WTC11 (cell line): Measurements from ENCODE around the gene TSPAN9. TPM values are rescaled to one million over a fixed set of nuclear protein-coding genes. Genes with fewer than 3 reads are reported as not detected.

ENCODE experiments used
- ATAC-seq: fragments of 200-7000 bp; cut with Tn5 transposase; 2 replicates; pipeline ENCODE4 v1.10.0; 2021; ENCODE audit warnings: mild to moderate bottlenecking, moderate library complexity
- CTCF ChIA-PET: fragments of 300-600 bp; sonication (Branson Sonifier 250); formaldehyde crosslinking; loops from one replicate; lab custom pipeline; 2021; ENCODE audit warnings: antibody characterized with exemption; lab: Charles Lee
- POLR2A ChIA-PET: fragments of 350-600 bp; sonication (Branson Sonifier 250); formaldehyde crosslinking; loops from one replicate; lab custom pipeline; 2021; ENCODE audit warnings: antibody characterized with exemption; lab: Charles Lee
- DNase-seq: peaks from one replicate; pipeline ENCODE4 v3.0.0; 2021; ENCODE audit warnings: low spot score
- H3K27ac Mint-ChIP-seq: 2 replicates; pipeline ENCODE4 v1.8.0; 2021; ENCODE audit warnings: mixed read lengths
- H3K27me3 Mint-ChIP-seq: 2 replicates; pipeline ENCODE4 v1.8.0; 2021; ENCODE audit warnings: low read depth, mild to moderate bottlenecking, moderate library complexity, mixed read lengths
- H3K36me3 Mint-ChIP-seq: 2 replicates; pipeline ENCODE4 v1.8.0; 2021; ENCODE audit warnings: mixed read lengths
- H3K4me1 Mint-ChIP-seq: 2 replicates; pipeline ENCODE4 v1.8.0; 2022; ENCODE audit warnings: mixed read lengths
- H3K4me3 Mint-ChIP-seq: 2 replicates; pipeline ENCODE4 v1.8.0; 2021; ENCODE audit warnings: mild to moderate bottlenecking, moderate library complexity, mixed read lengths
- H3K9me3 Mint-ChIP-seq: 2 replicates; pipeline ENCODE4 v1.8.0; 2021; ENCODE audit warnings: mixed read lengths
- CBFB ChIP-seq: sonication (generic); formaldehyde crosslinking; IDR thresholded peaks from 2 replicates; pipeline ENCODE4 v1.8.1; 2022; ENCODE audit warnings: mild to moderate bottlenecking, low read depth, missing genetic modification reagents
- ELF4 ChIP-seq: sonication (generic); formaldehyde crosslinking; IDR thresholded peaks from 2 replicates; pipeline ENCODE4 v1.8.1; 2022; ENCODE audit warnings: low read depth, mild to moderate bottlenecking, moderate library complexity, missing genetic modification reagents
- GRHL2 ChIP-seq: fragments of 250-450 bp; sonication (Bioruptor Pico); IDR thresholded peaks from 2 replicates; pipeline ENCODE4 v1.8.0; 2022; ENCODE audit warnings: mild to moderate bottlenecking, moderate library complexity; ENCODE audit not compliant: insufficient replicate concordance, severe bottlenecking
- IRF2 ChIP-seq: sonication (generic); formaldehyde crosslinking; IDR thresholded peaks from 2 replicates; pipeline ENCODE4 v1.8.0; 2022; ENCODE audit warnings: low read depth, missing genetic modification reagents, borderline replicate concordance
- NFYB ChIP-seq: sonication (generic); formaldehyde crosslinking; conservative IDR thresholded peaks from 2 replicates; pipeline ENCODE4 v1.8.0; 2022; ENCODE audit warnings: low read depth, missing genetic modification reagents
- PRRX2 ChIP-seq: fragments of 250-450 bp; sonication (Bioruptor Pico); IDR thresholded peaks from 2 replicates; pipeline ENCODE4 v1.8.0; 2021; ENCODE audit warnings: mild to moderate bottlenecking
- RORB ChIP-seq: fragments of 250-450 bp; sonication (Bioruptor Pico); IDR thresholded peaks from 2 replicates; pipeline ENCODE4 v1.9.0; 2021; ENCODE audit warnings: mild to moderate bottlenecking
- TP53 ChIP-seq: sonication (generic); formaldehyde crosslinking; IDR thresholded peaks from 2 replicates; pipeline ENCODE4 v1.8.1; 2023; ENCODE audit warnings: mild to moderate bottlenecking, missing genetic modification reagents
- USF2 ChIP-seq: sonication (generic); formaldehyde crosslinking; IDR thresholded peaks from 2 replicates; pipeline ENCODE4 v1.8.1; 2023; ENCODE audit warnings: mild to moderate bottlenecking, missing genetic modification reagents, moderate library complexity
- ZBTB21 ChIP-seq: sonication (generic); formaldehyde crosslinking; IDR thresholded peaks from 2 replicates; pipeline ENCODE4 v1.8.1; 2023; ENCODE audit warnings: mild to moderate bottlenecking, missing genetic modification reagents, borderline replicate concordance
- ZNF232 ChIP-seq: sonication (generic); formaldehyde crosslinking; IDR thresholded peaks from 2 replicates; pipeline ENCODE4 v1.8.0; 2022; ENCODE audit warnings: mild to moderate bottlenecking, missing genetic modification reagents
- ZNF281 ChIP-seq: sonication (generic); formaldehyde crosslinking; IDR thresholded peaks from 2 replicates; pipeline ENCODE4 v1.8.0; 2023; ENCODE audit warnings: mild to moderate bottlenecking, missing genetic modification reagents
- ZNF416 ChIP-seq: fragments of 250-450 bp; sonication (Bioruptor Pico); IDR thresholded peaks from 2 replicates; pipeline ENCODE4 v1.9.0; 2021; ENCODE audit warnings: mild to moderate bottlenecking, inconsistent platforms
- ZNF512 ChIP-seq: sonication (generic); formaldehyde crosslinking; IDR thresholded peaks from 2 replicates; pipeline ENCODE4 v1.8.1; 2022; ENCODE audit warnings: missing genetic modification reagents, borderline replicate concordance
- total RNA-seq: library from RNA; stranded (reverse); gene quantifications from 3 replicates; pipeline ENCODE4 v1.2.3, GENCODE V29; 2021
- TF ChIP-seq, protein P1 (sequence below): sonication (generic); formaldehyde crosslinking; IDR thresholded peaks from 2 replicates; pipeline ENCODE4 v1.8.0; 2022; ENCODE audit warnings: missing genetic modification reagents
- TF ChIP-seq, protein P2 (sequence below): fragments of 250-450 bp; sonication (Bioruptor Pico); IDR thresholded peaks from 2 replicates; pipeline ENCODE4 v2.1.2; 2022; ENCODE audit warnings: mild to moderate bottlenecking, moderate library complexity
- TF ChIP-seq, protein P3 (sequence below): fragments of 250-450 bp; sonication (Bioruptor Pico); conservative IDR thresholded peaks from 2 replicates; pipeline ENCODE4 v1.9.0; 2021; ENCODE audit warnings: mild to moderate bottlenecking
- TF ChIP-seq, protein P4 (sequence below): sonication (generic); formaldehyde crosslinking; IDR thresholded peaks from 2 replicates; pipeline ENCODE4 v1.8.0; 2022; ENCODE audit warnings: mild to moderate bottlenecking, missing genetic modification reagents
- TF ChIP-seq, protein P5 (sequence below): fragments of 250-450 bp; sonication (Bioruptor Pico); IDR thresholded peaks from 2 replicates; pipeline ENCODE4 v1.9.0; 2021; ENCODE audit warnings: mild to moderate bottlenecking

Gene TSPAN9
- total RNA-seq, 1 experiment from 2014 or later = 27.6 TPM

DNA sequence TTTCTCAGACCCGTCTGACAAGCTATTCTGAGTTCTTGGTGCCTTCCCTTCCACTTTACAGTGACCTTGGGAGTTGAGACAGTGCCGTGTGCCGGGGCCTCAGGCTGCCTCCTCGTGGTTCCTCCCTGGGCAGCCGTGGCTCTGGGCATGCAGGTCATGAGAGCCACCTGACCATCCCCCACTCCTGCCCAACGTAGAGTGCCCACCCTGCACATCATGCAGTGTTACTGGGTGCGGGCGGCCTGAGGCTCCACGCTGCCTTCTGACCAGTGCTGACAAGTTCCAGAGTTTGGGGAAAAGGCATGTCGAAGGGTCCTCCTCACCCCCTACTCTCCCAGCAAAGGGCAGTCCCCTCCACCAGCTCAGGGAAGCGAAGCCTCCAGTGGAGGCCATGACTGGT is 190.5 kb downstream of the TSPAN9 start (continued):
- TF ChIP-seq, protein P1, sequence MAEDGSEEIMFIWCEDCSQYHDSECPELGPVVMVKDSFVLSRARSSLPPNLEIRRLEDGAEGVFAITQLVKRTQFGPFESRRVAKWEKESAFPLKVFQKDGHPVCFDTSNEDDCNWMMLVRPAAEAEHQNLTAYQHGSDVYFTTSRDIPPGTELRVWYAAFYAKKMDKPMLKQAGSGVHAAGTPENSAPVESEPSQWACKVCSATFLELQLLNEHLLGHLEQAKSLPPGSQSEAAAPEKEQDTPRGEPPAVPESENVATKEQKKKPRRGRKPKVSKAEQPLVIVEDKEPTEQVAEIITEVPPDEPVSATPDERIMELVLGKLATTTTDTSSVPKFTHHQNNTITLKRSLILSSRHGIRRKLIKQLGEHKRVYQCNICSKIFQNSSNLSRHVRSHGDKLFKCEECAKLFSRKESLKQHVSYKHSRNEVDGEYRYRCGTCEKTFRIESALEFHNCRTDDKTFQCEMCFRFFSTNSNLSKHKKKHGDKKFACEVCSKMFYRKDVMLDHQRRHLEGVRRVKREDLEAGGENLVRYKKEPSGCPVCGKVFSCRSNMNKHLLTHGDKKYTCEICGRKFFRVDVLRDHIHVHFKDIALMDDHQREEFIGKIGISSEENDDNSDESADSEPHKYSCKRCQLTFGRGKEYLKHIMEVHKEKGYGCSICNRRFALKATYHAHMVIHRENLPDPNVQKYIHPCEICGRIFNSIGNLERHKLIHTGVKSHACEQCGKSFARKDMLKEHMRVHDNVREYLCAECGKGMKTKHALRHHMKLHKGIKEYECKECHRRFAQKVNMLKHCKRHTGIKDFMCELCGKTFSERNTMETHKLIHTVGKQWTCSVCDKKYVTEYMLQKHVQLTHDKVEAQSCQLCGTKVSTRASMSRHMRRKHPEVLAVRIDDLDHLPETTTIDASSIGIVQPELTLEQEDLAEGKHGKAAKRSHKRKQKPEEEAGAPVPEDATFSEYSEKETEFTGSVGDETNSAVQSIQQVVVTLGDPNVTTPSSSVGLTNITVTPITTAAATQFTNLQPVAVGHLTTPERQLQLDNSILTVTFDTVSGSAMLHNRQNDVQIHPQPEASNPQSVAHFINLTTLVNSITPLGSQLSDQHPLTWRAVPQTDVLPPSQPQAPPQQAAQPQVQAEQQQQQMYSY (CRISPR knock-in tag) = no peak
- TF ChIP-seq PRRX2 (CRISPR knock-in tag) = no peak
- TF ChIP-seq CBFB (CRISPR knock-in tag) = no peak
- no peak for TF ChIP-seq ZNF512
- no peak for TF ChIP-seq TP53 (CRISPR knock-in tag)
- no peak for TF ChIP-seq RORB (CRISPR knock-in tag)
- TF ChIP-seq GRHL2 (CRISPR knock-in tag) = no peak
- TF ChIP-seq, protein P2, sequence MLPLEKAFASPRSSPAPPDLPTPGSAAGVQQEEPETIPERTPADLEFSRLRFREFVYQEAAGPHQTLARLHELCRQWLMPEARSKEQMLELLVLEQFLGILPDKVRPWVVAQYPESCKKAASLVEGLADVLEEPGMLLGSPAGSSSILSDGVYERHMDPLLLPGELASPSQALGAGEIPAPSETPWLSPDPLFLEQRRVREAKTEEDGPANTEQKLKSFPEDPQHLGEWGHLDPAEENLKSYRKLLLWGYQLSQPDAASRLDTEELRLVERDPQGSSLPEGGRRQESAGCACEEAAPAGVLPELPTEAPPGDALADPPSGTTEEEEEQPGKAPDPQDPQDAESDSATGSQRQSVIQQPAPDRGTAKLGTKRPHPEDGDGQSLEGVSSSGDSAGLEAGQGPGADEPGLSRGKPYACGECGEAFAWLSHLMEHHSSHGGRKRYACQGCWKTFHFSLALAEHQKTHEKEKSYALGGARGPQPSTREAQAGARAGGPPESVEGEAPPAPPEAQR = no peak
- TF ChIP-seq ZBTB21 (CRISPR knock-in tag) = no peak
- TF ChIP-seq IRF2 (CRISPR knock-in tag) = no peak

DNA sequence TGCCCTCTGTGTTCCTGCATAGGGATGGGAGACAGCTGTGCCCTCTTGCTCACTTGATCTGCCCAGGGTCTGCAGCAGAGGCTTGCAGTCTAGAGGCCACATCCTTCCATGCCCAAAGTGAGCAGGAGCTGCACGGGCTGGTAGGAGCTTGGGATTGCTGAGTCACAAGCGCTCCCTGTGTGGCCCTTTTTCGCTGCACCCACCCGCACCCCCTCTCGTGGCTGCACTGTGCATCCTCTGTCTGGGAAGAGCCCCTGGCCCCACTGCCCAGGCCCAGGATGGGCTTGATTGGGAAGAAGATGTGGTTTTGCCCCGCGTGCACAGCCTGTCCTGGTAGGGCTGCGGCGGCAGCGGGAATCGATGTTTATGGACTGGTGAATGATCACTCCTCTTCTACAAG is 192.4 kb downstream of the TSPAN9 start:
- POLR2A ChIA-PET = no interaction called here
- no peak for ATAC-seq
- no peak overlapping the region; the same call in 1 of the 2 replicates for H3K27ac Mint-ChIP-seq
- TF ChIP-seq ELF4 (CRISPR knock-in tag) (no peak), ZNF232 (CRISPR knock-in tag) (no peak), ZNF281 (CRISPR knock-in tag) (no peak), USF2 (CRISPR knock-in tag) (no peak), ZNF416 (CRISPR knock-in tag) (no peak), TP53 (CRISPR knock-in tag) (no peak), NFYB (CRISPR knock-in tag) (no peak), CBFB (CRISPR knock-in tag) (no peak)
- TF ChIP-seq, protein P3, sequence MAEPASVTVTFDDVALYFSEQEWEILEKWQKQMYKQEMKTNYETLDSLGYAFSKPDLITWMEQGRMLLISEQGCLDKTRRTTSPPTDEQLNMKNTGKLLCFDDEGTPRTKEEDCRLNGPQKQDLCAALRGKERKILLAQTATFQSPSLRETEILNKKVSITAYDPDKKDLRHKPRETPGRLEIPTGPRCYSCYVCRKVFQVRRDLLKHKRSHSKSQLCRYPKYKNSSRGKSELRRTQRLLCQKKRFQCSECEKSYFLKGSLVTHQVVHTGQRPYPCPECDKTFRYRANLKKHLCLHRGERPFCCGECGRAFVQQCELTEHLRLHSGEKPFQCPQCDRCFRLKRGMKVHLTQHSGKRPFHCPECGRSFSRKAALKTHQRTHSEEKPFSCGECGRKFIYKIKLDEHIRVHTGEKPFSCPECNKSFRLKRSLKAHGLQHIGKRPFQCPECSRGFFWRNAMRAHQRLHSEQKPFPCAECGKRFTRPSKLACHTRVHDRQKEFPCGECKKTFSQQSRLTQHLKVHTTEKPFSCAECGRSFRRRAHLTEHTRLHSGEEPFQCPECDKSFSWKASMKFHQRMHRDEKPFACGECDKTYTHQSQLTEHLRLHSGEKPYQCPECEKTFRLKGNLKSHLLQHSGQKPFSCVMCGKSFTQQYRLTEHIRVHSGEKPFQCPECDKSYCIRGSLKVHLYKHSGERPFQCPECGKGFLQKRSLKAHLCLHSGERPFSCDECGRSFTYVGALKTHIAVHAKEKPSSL (CRISPR knock-in tag) = no peak
- TF ChIP-seq, protein P4, sequence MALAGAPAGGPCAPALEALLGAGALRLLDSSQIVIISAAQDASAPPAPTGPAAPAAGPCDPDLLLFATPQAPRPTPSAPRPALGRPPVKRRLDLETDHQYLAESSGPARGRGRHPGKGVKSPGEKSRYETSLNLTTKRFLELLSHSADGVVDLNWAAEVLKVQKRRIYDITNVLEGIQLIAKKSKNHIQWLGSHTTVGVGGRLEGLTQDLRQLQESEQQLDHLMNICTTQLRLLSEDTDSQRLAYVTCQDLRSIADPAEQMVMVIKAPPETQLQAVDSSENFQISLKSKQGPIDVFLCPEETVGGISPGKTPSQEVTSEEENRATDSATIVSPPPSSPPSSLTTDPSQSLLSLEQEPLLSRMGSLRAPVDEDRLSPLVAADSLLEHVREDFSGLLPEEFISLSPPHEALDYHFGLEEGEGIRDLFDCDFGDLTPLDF (CRISPR knock-in tag) = no peak
- TF ChIP-seq, protein P2 = no peak
- TF ChIP-seq, protein P5, sequence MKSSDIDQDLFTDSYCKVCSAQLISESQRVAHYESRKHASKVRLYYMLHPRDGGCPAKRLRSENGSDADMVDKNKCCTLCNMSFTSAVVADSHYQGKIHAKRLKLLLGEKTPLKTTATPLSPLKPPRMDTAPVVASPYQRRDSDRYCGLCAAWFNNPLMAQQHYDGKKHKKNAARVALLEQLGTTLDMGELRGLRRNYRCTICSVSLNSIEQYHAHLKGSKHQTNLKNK (CRISPR knock-in tag) = no peak

More for the DNA sequence above, 192.4 kb downstream of the TSPAN9 start:
- DNase-seq = no peak
- no peaks in the 10 kb centered on the region for H3K9me3 Mint-ChIP-seq
- CTCF ChIA-PET = interaction anchor here (0.6 to 9.0 kb wide), 4 partner anchors 56 to 133 kb away, joined by 3 to 168 read pairs (median 10); no protein-coding TSS in a partner anchor
- H3K4me1 Mint-ChIP-seq = peaks cover 12% of the 10 kb centered on the region
- no peaks in the 10 kb centered on the region for H3K36me3 Mint-ChIP-seq
- no peaks in the 10 kb centered on the region for H3K27me3 Mint-ChIP-seq
- no peak overlapping the region for H3K4me3 Mint-ChIP-seq
